Measurements from ENCODE around the gene YTHDC2.

DNA sequence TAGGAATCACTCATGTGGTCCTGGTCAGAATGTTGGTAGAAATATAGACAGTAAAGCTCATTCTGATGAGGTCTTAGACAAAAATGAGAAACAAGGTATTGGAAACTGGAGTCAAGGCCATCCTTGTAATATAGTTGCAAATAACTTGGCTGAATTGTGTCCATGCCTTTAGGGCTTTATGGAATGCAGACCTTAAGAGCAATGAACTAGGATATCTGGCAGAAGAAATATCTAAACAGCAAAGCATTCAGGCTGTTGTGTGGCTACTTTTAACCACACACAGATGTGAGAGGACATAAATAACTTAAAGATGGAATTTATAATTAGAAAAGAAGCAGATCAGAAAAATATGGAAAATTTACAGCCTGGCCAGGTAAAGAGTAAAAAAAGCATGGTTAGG, 128.2 kb downstream of the YTHDC2 start:
- TF ChIP-seq, protein P1, sequence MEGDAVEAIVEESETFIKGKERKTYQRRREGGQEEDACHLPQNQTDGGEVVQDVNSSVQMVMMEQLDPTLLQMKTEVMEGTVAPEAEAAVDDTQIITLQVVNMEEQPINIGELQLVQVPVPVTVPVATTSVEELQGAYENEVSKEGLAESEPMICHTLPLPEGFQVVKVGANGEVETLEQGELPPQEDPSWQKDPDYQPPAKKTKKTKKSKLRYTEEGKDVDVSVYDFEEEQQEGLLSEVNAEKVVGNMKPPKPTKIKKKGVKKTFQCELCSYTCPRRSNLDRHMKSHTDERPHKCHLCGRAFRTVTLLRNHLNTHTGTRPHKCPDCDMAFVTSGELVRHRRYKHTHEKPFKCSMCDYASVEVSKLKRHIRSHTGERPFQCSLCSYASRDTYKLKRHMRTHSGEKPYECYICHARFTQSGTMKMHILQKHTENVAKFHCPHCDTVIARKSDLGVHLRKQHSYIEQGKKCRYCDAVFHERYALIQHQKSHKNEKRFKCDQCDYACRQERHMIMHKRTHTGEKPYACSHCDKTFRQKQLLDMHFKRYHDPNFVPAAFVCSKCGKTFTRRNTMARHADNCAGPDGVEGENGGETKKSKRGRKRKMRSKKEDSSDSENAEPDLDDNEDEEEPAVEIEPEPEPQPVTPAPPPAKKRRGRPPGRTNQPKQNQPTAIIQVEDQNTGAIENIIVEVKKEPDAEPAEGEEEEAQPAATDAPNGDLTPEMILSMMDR (IDR thresholded peaks at IDR 0.05) = no peak
- TF ChIP-seq POLR2A (IDR thresholded peaks at IDR 0.05) = no peak

Measured in esophagus squamous epithelium (tissue), 4 donors.